Astrocyte of the spinal cord (primary cell): ENCODE results near the gene GDF9.

Experiments
- DNase-seq: peaks from one replicate; pipeline ENCODE4 v3.0.0; 2011; ENCODE audit warnings: low read depth, low spot score
- H3K4me3 ChIP-seq: 2 replicates; pipeline ENCODE4 v1.5.1; 2011; ENCODE audit warnings: low read depth, mild to moderate bottlenecking, low read length, moderate library complexity
- in situ Hi-C: cut with HindIII; loops from 2 replicates; pipeline ENCODE4 v1.10.0; 2017; ENCODE audit warnings: low sequenced_read_pairs
- TF ChIP-seq, protein P1 (sequence below): IDR thresholded peaks from 2 replicates; pipeline ENCODE4 v1.5.1; 2012; ENCODE audit warnings: low read depth, mild to moderate bottlenecking, low read length, inconsistent platforms

Gene GDF9

DNA sequence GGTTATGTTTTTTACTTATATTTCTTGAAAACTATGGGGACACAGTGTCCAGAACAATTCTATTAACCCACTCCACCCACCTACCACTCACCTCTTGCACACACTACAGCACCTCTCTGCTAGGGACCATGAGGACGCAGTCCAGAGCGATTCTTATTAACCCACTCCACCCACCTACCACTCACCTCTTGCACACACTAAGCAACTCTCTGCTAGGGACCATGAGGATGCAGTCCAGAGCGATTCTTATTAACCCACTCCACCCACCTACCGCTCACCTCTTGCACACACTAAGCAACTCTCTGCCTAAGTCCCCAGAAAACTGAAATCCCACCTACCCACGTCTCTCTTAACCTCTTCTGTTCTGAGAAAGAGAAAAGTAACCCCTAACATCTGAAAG lies 33.7 kb downstream of the GDF9 start:
- no peak overlapping the region for H3K4me3 ChIP-seq
- in situ Hi-C loops = no loop called here
- no peak for DNase-seq
- TF ChIP-seq, protein P1, sequence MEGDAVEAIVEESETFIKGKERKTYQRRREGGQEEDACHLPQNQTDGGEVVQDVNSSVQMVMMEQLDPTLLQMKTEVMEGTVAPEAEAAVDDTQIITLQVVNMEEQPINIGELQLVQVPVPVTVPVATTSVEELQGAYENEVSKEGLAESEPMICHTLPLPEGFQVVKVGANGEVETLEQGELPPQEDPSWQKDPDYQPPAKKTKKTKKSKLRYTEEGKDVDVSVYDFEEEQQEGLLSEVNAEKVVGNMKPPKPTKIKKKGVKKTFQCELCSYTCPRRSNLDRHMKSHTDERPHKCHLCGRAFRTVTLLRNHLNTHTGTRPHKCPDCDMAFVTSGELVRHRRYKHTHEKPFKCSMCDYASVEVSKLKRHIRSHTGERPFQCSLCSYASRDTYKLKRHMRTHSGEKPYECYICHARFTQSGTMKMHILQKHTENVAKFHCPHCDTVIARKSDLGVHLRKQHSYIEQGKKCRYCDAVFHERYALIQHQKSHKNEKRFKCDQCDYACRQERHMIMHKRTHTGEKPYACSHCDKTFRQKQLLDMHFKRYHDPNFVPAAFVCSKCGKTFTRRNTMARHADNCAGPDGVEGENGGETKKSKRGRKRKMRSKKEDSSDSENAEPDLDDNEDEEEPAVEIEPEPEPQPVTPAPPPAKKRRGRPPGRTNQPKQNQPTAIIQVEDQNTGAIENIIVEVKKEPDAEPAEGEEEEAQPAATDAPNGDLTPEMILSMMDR = no peak

DNA sequence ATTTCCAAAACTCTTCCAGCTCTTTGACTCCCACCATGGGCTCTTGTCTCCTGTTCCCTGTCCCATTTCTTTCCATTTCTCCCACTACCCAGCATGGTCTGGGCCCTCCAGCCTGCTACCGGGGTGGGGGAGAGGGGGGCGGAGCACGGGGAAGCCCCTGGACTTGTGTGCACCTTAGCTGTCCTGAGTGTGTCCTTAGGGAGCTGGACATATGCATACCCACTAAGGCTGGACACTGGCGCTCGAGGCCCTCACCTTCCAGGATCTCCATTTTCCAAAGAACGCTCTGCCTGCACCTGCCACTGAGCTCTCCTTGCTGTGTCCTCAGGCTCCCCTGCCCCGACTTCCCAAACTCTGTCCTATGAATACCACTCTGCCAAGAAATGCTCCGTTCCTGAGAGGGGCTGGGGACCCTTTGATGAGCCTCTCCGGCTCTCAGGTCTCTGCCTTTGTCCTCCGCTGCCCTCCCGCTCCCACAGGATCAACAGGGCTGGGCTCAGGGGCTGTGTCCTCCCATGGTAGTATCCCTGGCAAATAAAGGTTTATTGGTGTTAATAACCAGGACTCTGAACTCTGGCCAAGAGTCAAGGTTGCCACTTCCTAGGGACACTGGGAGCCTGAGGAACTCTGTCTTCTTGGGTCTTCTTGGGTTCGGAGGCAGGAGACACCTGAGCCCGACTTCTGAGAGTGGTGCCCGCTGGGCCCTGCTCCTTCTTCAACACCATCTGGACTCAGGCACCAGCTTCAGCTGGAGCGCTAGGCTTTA lies 35.0 kb downstream of the GDF9 start:
- TF ChIP-seq, protein P1 = no peak
- H3K4me3 ChIP-seq = no peak overlapping the region
- in situ Hi-C loops = no loop called here
- no peak for DNase-seq

DNA sequence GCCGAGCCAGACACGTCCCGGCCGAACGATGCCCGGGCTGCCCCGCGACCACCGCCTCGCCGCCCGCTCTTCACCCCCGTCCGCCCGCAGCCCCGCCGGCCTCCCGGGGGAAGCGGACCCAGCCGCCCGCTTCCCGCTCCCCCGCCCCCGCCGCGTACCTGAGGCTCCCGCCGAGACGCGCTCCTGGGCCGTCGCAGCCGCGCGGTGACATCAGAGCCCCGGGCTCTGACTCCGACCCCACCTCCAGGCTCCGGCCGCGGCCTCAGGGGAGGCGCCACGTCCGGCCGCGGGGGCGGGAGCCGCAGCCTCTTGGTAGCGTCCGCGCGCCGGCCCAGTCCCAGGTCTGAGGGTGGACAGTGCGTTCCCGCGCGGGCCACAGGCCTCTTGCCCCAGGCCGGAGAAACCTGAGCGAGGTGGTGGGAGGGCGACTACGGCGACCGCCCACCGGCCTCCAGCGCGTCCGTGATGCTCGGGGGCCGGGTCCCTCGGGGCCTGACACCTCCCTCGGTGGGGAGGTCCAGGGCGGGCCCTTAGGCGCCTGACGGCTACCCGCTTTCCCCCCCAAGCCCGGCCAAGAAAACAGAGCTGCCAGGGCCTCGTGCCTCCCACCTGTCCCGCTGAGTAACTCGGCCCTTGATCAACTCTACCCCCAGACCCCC lies 35.7 kb downstream of the GDF9 start, which contains the start of gene SHROOM1:
Gene SHROOM1, minus strand, starts transcription at position 212 of the 659 bp plus-strand sequence. CDS start 4,507 bp downstream, outside the sequence.
- in situ Hi-C loops = no loop called here
- TF ChIP-seq, protein P1 = no peak
- DNase-seq = no peak
- peak within 1 kb of the TSS; percentile 50 for H3K4me3 ChIP-seq

DNA sequence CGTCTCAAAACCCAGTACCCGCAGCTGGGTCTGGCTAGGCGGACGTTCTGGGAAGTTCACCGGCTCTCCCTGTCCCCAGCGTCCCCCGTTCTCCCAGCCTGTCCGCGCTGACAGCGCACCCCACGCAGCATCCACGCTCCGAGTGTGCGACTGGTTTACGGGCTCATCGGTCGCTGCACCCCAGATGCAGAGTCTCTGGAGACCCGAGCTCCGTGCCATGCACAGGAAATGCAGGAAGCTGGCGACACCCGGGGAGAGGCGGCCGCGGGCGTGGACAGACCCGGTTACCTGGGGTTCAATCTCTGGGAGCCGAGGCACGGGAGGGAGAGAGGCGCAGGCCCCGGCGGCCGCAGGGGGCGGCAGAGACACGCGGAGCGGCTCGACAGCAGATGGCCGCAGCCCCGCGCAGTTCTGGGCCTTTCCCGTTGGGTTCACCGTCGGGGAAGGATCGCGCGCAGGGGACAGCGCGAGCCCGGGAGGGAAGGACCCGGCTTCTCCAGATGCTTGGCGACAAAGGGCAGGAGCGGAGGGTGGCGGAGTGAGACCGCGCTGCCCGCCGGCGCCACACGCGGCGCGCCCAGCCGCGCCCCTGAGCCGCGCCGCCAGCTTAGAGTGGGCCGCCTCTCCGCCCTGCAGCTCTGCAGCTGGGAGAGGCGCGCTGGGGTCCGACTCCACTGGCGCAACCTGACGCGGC lies 36.4 kb downstream of the GDF9 start:
- H3K4me3 ChIP-seq = peak overlapping the region; percentile 50
- DNase-seq = peak; percentile 55
- in situ Hi-C loops = no loop called here
- TF ChIP-seq, protein P1 = peak; percentile 86

DNA sequence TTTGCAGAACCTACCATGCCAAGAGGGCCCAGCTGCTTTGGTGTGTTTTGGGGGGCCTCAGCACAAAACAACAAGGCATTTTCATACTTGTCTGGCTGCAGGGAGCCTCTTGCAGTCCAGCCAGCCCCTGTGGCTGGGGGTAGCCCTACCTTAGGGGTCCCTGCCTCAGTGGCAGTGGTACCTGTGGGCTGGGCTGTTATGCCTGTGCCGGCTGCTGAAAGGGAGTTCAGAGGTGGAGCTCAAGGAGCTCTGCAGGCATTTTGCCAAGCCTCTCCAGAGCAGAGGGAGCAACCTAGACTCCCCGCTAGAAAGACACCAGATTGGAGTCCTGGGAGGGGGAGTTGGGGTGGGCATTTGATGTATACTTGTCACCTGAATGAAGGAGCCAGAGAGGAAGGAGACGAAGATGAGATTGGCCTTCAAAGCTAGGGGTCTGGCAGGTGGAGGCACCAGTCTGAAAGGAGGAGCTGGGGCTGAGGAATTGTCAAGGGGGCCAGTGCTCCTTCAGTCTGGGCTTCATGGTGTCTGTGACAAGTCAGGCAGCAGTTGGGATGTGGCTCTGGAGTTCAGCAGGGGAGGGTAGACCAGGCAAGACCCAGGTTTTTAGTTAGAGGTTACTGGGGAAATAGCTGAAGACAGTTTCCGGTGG lies 37.3 kb downstream of the GDF9 start:
- in situ Hi-C loops = no loop called here
- no peak for DNase-seq
- TF ChIP-seq, protein P1 = no peak
- no peak overlapping the region for H3K4me3 ChIP-seq
